Activated T-cell treated with anti-CD3 and anti-CD28 coated beads for 48 hours (primary cell): Measurements from ENCODE around the gene GSTT2.

Source experiments
- DNase-seq: peaks from one replicate; pipeline ENCODE4 v3.0.0-alpha.2; 2020; ENCODE audit warnings: low read depth

Gene GSTT2

GRCh38 chr22:24008381-24009226 is 28.7 kb downstream of the GSTT2 start:
- DNase-seq: no peak

GRCh38 chr22:24009227-24010017 is 29.5 kb downstream of the GSTT2 start:
- no peak for DNase-seq

GRCh38 chr22:24010018-24010391 is 30.1 kb downstream of the GSTT2 start:
- no peak for DNase-seq

- no peak for DNase-seq
These were observed 31.8 kb downstream of the GSTT2 start for GRCh38 chr22:24011735-24012068.

GRCh38 chr22:24016156-24016555 is 36.2 kb downstream of the GSTT2 start:
- DNase-seq: no peak

- no peak for DNase-seq
These were observed 41.4 kb downstream of the GSTT2 start for GRCh38 chr22:24021304-24021703.

- no peak for DNase-seq
These were observed 43.4 kb downstream of the GSTT2 start for GRCh38 chr22:24023204-24023789.

- no peak for DNase-seq
These were observed 44.4 kb downstream of the GSTT2 start for GRCh38 chr22:24024354-24024753.

GRCh38 chr22:24025475-24025874 is 45.5 kb downstream of the GSTT2 start:
- DNase-seq: no peak

- no peak for DNase-seq
These were observed 46.1 kb downstream of the GSTT2 start for GRCh38 chr22:24026056-24026455.

GRCh38 chr22:24026733-24027132 is 46.8 kb downstream of the GSTT2 start:
- no peak for DNase-seq

- DNase-seq: no peak
These were observed 47.5 kb downstream of the GSTT2 start for GRCh38 chr22:24027389-24027975.

GRCh38 chr22:24027991-24028390 is 48.1 kb downstream of the GSTT2 start:
- no peak for DNase-seq

- no peak for DNase-seq
These were observed 48.6 kb downstream of the GSTT2 start for GRCh38 chr22:24028533-24028932.

GRCh38 chr22:24029304-24029703 is 49.4 kb downstream of the GSTT2 start:
- no peak for DNase-seq

GRCh38 chr22:24030186-24030702 is 50.3 kb downstream of the GSTT2 start:
- no peak for DNase-seq
